ENCODE results near the gene POLG. TPM values are rescaled to one million over a fixed set of nuclear protein-coding genes. Genes with fewer than 3 reads are reported as not detected.

The POLG gene
- total RNA-seq, 1 experiment from 2014 or later: 63.1 TPM

DNA sequence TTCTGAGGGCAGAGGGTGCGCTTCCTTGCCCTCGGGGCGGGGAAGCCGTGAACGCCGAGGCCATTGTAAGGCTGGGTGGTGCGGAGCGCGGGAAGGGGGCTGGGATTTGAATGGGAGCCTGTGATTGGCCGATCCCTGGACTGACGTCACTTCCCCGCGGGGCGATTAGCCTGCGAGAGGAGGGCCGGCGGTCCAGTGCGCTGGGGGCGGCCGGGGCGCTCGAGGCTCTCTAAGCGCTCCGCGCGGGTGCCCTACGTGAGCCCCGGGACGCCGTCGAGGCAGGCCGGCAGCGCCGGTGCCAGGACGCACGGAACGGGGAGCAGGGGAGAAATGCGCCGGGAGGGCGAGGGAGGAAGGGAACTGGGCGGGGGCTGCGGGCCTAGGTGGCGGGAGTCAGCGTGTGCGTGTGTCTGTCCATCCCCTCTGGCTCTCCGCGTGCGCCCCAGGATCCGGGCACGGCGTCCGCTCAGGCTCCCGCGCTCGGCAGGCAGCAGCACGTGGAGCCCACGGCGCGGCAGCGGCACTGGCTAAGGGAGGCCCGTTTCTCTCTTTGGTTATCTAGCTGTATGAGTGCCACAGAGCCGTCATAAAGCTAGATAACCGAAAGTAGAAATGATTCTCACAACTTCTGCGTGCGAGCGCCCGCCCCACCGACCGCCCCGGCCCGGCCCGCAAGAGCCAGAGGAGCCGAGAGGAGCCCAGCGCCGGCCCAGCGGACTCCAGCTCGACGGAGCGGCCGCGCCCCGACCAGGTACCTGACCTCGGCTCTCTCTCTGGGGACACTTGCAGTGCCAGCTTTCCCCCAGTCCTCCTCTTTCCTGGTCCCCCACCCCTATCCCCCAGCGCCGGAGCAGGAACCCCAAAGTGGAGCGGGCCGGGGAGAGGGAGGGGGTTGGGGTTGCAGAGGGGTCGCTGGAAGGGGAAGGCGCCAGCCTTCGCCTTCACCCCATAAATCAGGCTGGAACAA, 33.1 kb upstream of the POLG start:
- Histone ChIP-seq H3K4me3 (ENCODE audit: low read depth, low read length) (no peak overlapping the region), H3K4me1 (no peaks in the 10 kb centered on the region), H3K9me3 (no peaks in the 10 kb centered on the region), H3K36me3 (ENCODE audit: control insufficient read depth, insufficient read depth, low read length) (no peaks in the 10 kb centered on the region), H3K27me3 (replicated peaks; ENCODE audit: control insufficient read depth, insufficient read depth, low read length) (peaks cover 6% of the 10 kb centered on the region)
- DNase-seq: no peak
- no peak overlapping the region for H3K4me3 Mint-ChIP-seq (ENCODE audit: unreplicated experiment)
- CTCF ChIA-PET: interaction anchor here (1.9 kb wide), 1 partner anchor 9 kb away, joined by 7 read pairs; no protein-coding TSS in a partner anchor
- POLR2A ChIA-PET: no interaction called here
- H3K36me3 Mint-ChIP-seq (ENCODE audit: insufficient read depth, unreplicated experiment): no peaks in the 10 kb centered on the region
- intact Hi-C loops (cut with micrococcal nuclease; ENCODE audit: unreplicated experiment): no loop called here
- H3K9me3 Mint-ChIP-seq (ENCODE audit: unreplicated experiment): no peaks in the 10 kb centered on the region
- no peaks in the 10 kb centered on the region for H3K4me1 Mint-ChIP-seq (ENCODE audit: low read depth, unreplicated experiment)
- BruUV-seq (replicated peaks): no TSS peak
- TF ChIP-seq CTCF (IDR thresholded peaks at IDR 0.05; ENCODE audit: insufficient read depth in 1 of 2, low read depth in 1 of 2, low read length in 1 of 2, severe bottlenecking in 1 of 2, unreplicated experiment in 1 of 2): no peak
- no peak overlapping the region for H3K27ac Mint-ChIP-seq (ENCODE audit: unreplicated experiment)
- H3K27me3 Mint-ChIP-seq (ENCODE audit: insufficient read depth, unreplicated experiment): peaks cover 43% of the 10 kb centered on the region

GRCh38 chr15:89366656-89367393, 32.2 kb upstream of the POLG start:
- Histone ChIP-seq H3K4me1 (no peaks in the 10 kb centered on the region), H3K36me3 (ENCODE audit: control insufficient read depth, insufficient read depth, low read length) (no peaks in the 10 kb centered on the region), H3K9me3 (no peaks in the 10 kb centered on the region), H3K4me3 (ENCODE audit: low read depth, low read length) (no peak overlapping the region), H3K27me3 (replicated peaks; ENCODE audit: control insufficient read depth, insufficient read depth, low read length) (peaks cover 6% of the 10 kb centered on the region)
- Mint-ChIP-seq H3K36me3 (ENCODE audit: insufficient read depth, unreplicated experiment) (no peaks in the 10 kb centered on the region), H3K27me3 (ENCODE audit: insufficient read depth, unreplicated experiment) (peaks cover 42% of the 10 kb centered on the region), H3K4me3 (ENCODE audit: unreplicated experiment) (no peak overlapping the region), H3K9me3 (ENCODE audit: unreplicated experiment) (no peaks in the 10 kb centered on the region), H3K27ac (ENCODE audit: unreplicated experiment) (no peak overlapping the region), H3K4me1 (ENCODE audit: low read depth, unreplicated experiment) (no peaks in the 10 kb centered on the region)
- POLR2A ChIA-PET: no interaction called here
- CTCF ChIA-PET: no interaction called here
- no TSS peak for BruUV-seq (replicated peaks)
- DNase-seq: no peak
- TF ChIP-seq CTCF (IDR thresholded peaks at IDR 0.05; ENCODE audit: insufficient read depth in 1 of 2, low read depth in 1 of 2, low read length in 1 of 2, severe bottlenecking in 1 of 2, unreplicated experiment in 1 of 2): no peak
- intact Hi-C loops (cut with micrococcal nuclease; ENCODE audit: unreplicated experiment): no loop called here

DNA sequence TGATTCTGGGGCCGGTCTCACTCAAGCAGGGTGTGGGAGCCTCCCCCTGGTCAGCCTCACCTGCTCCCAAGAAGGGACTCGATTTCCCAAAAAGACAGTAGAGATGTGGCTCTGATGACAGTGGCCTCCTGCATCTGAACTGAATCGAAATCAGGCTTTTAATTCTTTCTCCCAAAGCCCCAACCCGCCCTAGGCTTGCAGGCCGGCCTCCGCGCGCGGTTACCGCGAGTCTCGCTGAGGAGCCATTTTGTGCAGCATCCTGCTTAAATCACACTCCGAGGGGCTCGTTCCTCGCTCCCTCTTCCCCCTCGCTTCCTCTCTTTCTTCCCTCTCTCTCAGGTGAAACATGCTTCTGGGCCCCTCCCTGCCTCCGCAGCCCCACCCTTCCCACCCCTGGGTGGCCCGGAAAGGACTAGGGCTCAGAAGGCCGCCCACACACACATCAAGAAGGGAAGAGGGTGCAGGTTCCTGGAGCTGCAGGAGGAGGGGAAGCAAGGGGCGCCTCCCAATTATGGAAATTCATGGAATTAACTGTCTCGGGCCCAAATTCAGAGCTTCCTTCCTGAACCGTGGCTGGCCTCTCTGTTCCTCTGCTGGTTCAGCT, 30.9 kb upstream of the POLG start:
- Mint-ChIP-seq H3K4me1 (ENCODE audit: low read depth, unreplicated experiment) (no peaks in the 10 kb centered on the region), H3K4me3 (ENCODE audit: unreplicated experiment) (no peak overlapping the region), H3K36me3 (ENCODE audit: insufficient read depth, unreplicated experiment) (no peaks in the 10 kb centered on the region), H3K27me3 (ENCODE audit: insufficient read depth, unreplicated experiment) (peaks cover 47% of the 10 kb centered on the region), H3K27ac (ENCODE audit: unreplicated experiment) (no peak overlapping the region), H3K9me3 (ENCODE audit: unreplicated experiment) (no peaks in the 10 kb centered on the region)
- ChIA-PET CTCF (no interaction called here), POLR2A (no interaction called here)
- Histone ChIP-seq H3K4me3 (ENCODE audit: low read depth, low read length) (no peak overlapping the region), H3K27me3 (replicated peaks; ENCODE audit: control insufficient read depth, insufficient read depth, low read length) (peaks cover 6% of the 10 kb centered on the region), H3K9me3 (no peaks in the 10 kb centered on the region), H3K36me3 (ENCODE audit: control insufficient read depth, insufficient read depth, low read length) (no peaks in the 10 kb centered on the region), H3K4me1 (no peaks in the 10 kb centered on the region)
- DNase-seq: no peak
- BruUV-seq (replicated peaks): no TSS peak
- intact Hi-C loops (cut with micrococcal nuclease; ENCODE audit: unreplicated experiment): no loop called here
- TF ChIP-seq CTCF (IDR thresholded peaks at IDR 0.05; ENCODE audit: insufficient read depth in 1 of 2, low read depth in 1 of 2, low read length in 1 of 2, severe bottlenecking in 1 of 2, unreplicated experiment in 1 of 2): no peak

Measured in Caco-2 (cell line).